RWPE1 (cell line): ENCODE results near the gene GNG11.
"Not testable (repeated sequence)": the region's sequence is repeated elsewhere in the genome, so short reads cannot be mapped to it uniquely, and the experiment has no call there.

Experiments
- CTCF ChIA-PET: fragments of 350-600 bp; sonication (Branson Sonifier 250); formaldehyde crosslinking; extraction: SDS; loops from one replicate; lab custom pipeline; 2021; lab: Yijun Ruan, JAX
- POLR2A ChIA-PET: fragments of 400-600 bp; formaldehyde crosslinking; extraction: SDS; loops from one replicate; lab custom pipeline; 2020; ENCODE audit warnings: antibody characterized with exemption; ENCODE audit not compliant: low non-redundant PET; lab: Yijun Ruan, JAX
- DNase-seq: peaks from one replicate; pipeline ENCODE4 v3.0.0; 2012; ENCODE audit warnings: low spot score
- H3K27ac ChIP-seq: fragments of 450-650 bp; 2 replicates; pipeline ENCODE4 v1.5.1; 2017
- CTCF ChIP-seq: fragments of 450-650 bp; conservative IDR thresholded peaks from 2 replicates; pipeline ENCODE4 v1.5.1; 2017; ENCODE audit warnings: low read depth, mild to moderate bottlenecking

GNG11 gene

GRCh38 chr7:93906267-93906666 is 15.3 kb upstream of the GNG11 start, which contains the start of gene GNGT1:
TSS of gene GNGT1 (plus strand) at chr7:93906567. CDS start at chr7:93906747, 180 bp downstream.
- DNase-seq, result no peak
- TF ChIP-seq CTCF, result no peak
- ChIA-PET POLR2A (no interaction called here), CTCF (no interaction called here)
- H3K27ac ChIP-seq, result no peak within 1 kb of the TSS

- POLR2A ChIA-PET, result no interaction called here
- H3K27ac ChIP-seq, result no peak overlapping the region
- DNase-seq, result no peak
- no peak for TF ChIP-seq CTCF
- CTCF ChIA-PET, result interaction anchor here (0.8 kb wide), 1 partner anchor 177 kb away, joined by 6 read pairs; no protein-coding TSS in a partner anchor
Observed at GRCh38 chr7:93910076-93910994, 11.2 kb upstream of the GNG11 start.

GRCh38 chr7:93911242-93911641 is 10.3 kb upstream of the GNG11 start:
- DNase-seq, POLR2A ChIA-PET, H3K27ac ChIP-seq, CTCF ChIA-PET: not testable (repeated sequence)

GRCh38 chr7:93911661-93912060 is 9.9 kb upstream of the GNG11 start:
- DNase-seq, H3K27ac ChIP-seq, POLR2A ChIA-PET, CTCF ChIA-PET: not testable (repeated sequence)

- no peak for TF ChIP-seq CTCF
- CTCF ChIA-PET, result no interaction called here
- POLR2A ChIA-PET, result no interaction called here
Observed at GRCh38 chr7:93913197-93913596, 8.3 kb upstream of the GNG11 start.

GRCh38 chr7:93914581-93915066 is 6.9 kb upstream of the GNG11 start:
- ChIA-PET POLR2A (no interaction called here), CTCF (no interaction called here)
- no peak for TF ChIP-seq CTCF
- peak overlapping the region; percentile 74 for H3K27ac ChIP-seq
- DNase-seq, result peak; percentile 38

More at GRCh38 chr7:93913197-93913596, 8.3 kb upstream of the GNG11 start:
- no peak overlapping the region for H3K27ac ChIP-seq
- DNase-seq, result no peak

- DNase-seq, POLR2A ChIA-PET, CTCF ChIA-PET, H3K27ac ChIP-seq: not testable (repeated sequence)
Observed at GRCh38 chr7:93915206-93915842, 6.2 kb upstream of the GNG11 start.

GRCh38 chr7:93915888-93916287 is 5.6 kb upstream of the GNG11 start:
- H3K27ac ChIP-seq, CTCF ChIA-PET, DNase-seq, POLR2A ChIA-PET: not testable (repeated sequence)

- POLR2A ChIA-PET, CTCF ChIA-PET, H3K27ac ChIP-seq: not testable (repeated sequence)
Observed at GRCh38 chr7:93916315-93916714, 5.2 kb upstream of the GNG11 start.

More at GRCh38 chr7:93916315-93916714, 5.2 kb upstream of the GNG11 start:
- not testable (repeated sequence) for DNase-seq
